VCaP (cell line): Measurements from ENCODE around the gene OLFM2.

Experiments
- H3K27ac ChIP-seq: fragments of 450-650 bp; 2 replicates; pipeline ENCODE4 v1.5.1; 2017
- CTCF ChIP-seq: fragments of 450-650 bp; conservative IDR thresholded peaks from 2 replicates; pipeline ENCODE4 v1.5.1; 2017; ENCODE audit warnings: mild to moderate bottlenecking, moderate library complexity

Gene OLFM2

GRCh38 chr19:9968820-9969687 lies 32.7 kb upstream of the OLFM2 start:
- no peak overlapping the region for H3K27ac ChIP-seq
- no peak for TF ChIP-seq CTCF

- no peak for TF ChIP-seq CTCF
- H3K27ac ChIP-seq, result no peak overlapping the region
Measured at GRCh38 chr19:9967326-9967725, 31.0 kb upstream of the OLFM2 start.

GRCh38 chr19:9966448-9966847 lies 30.1 kb upstream of the OLFM2 start:
- TF ChIP-seq CTCF, result no peak
- no peak overlapping the region for H3K27ac ChIP-seq

GRCh38 chr19:9966024-9966423 lies 29.7 kb upstream of the OLFM2 start:
- TF ChIP-seq CTCF, result no peak
- H3K27ac ChIP-seq, result no peak overlapping the region

GRCh38 chr19:9962623-9963290 lies 26.4 kb upstream of the OLFM2 start:
- no peak overlapping the region for H3K27ac ChIP-seq
- TF ChIP-seq CTCF, result no peak

- H3K27ac ChIP-seq, result no peak overlapping the region
- no peak for TF ChIP-seq CTCF
Measured at GRCh38 chr19:9961103-9961502, 24.8 kb upstream of the OLFM2 start.

- H3K27ac ChIP-seq, result no peak overlapping the region
- TF ChIP-seq CTCF, result no peak
Measured at GRCh38 chr19:9958379-9958821, 22.1 kb upstream of the OLFM2 start.
